GM04504 (cell line): ENCODE data around the gene MLST8.
"Not testable (repeated sequence)": the region's sequence is repeated elsewhere in the genome, so short reads cannot be mapped to it uniquely, and the experiment has no call there.

Source experiments
- DNase-seq: peaks from one replicate; pipeline ENCODE4 v3.0.0-alpha.2; 2012; ENCODE audit warnings: low read depth

The MLST8 gene

DNA sequence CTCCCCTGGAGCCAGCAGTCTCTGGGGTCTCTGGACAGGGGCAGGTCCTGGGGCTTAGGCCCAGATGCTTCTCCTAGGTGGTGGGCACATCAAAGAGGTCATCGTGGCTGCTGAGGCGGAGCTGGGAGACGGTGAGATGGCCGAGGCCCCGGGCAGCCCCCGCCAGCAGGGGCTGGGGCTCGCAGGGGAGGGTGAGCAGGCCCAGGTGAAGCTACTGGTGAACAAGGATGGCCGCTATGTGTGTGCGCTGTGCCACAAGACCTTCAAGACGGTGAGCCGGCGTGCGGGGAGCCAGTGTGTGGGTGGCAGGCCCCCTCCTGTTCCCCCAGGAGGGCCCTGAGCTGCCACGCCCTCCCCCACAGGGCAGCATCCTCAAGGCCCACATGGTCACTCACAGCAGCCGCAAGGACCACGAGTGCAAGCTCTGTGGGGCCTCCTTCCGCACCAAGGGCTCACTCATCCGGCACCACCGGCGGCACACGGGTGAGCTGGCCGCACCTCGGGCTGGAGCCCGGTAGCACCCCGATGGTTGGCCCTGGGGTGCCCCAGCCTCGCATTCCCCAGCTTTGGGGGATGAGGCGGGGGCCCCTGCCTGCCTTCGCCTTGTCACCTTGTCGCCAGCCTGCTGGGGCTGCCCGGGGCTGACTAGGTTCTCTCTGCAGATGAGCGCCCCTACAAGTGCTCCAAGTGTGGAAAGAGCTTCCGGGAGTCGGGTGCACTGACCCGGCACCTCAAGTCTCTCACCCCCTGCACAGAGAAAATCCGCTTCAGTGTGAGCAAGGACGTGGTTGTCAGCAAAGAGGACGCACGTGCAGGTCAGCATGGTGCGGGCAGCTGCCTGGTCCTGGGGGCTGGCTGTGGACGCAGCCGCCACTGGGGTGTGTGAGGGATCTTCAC is 27.1 kb downstream of the MLST8 start:
- no peak for DNase-seq

DNA sequence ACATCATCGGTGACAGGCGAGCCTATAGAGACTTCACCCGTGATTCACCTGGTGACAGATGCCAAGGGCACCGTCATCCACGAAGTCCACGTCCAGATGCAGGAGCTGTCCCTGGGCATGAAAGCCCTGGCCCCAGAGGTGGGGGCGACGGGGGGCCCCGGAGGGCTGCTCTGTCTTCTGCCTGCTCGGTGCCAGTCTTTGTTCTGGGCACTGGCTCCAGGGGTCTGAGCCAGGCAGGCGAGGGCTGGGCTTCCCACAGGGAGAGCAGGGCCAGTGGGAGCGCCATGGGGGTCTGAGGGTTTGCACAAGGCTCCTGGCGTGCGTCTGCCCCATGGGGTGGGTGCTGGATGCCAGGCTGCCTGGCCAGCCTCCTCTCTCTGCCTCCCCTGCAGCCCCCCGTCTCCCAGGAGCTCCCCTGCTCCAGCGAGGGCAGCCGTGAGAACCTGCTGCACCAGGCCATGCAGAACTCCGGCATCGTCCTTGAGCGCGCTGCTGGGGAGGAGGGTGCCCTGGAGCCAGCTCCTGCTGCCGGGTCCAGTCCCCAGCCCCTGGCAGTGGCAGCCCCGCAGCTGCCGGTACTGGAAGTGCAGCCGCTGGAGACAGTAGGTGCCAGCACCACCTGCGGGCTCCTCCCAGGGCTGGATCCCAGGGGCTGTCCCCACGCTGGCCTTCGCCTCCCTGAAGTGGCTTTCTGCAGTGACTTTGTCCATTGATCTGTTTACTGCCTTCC is 28.0 kb downstream of the MLST8 start:
- no peak for DNase-seq

GRCh38 chr16:2233872-2234812 is 28.9 kb downstream of the MLST8 start:
- no peak for DNase-seq

- no peak for DNase-seq
Measured at GRCh38 chr16:2234813-2235170, 29.5 kb downstream of the MLST8 start.

DNA sequence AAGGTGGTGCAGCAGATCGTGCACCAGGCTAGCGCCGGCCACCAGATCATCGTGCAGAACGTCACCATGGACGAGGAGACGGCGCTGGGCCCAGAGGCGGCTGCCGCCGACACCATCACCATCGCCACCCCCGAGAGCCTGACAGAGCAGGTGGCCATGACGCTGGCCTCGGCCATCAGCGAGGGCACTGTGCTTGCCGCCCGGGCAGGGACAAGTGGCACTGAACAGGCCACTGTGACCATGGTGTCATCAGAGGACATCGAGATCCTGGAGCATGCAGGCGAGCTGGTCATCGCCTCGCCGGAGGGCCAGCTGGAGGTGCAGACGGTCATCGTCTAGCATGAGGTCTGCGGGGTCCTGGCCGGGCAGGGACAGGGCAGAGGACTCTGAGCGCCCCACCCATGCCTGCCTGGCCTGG is 30.0 kb downstream of the MLST8 start:
- DNase-seq: no peak

DNA sequence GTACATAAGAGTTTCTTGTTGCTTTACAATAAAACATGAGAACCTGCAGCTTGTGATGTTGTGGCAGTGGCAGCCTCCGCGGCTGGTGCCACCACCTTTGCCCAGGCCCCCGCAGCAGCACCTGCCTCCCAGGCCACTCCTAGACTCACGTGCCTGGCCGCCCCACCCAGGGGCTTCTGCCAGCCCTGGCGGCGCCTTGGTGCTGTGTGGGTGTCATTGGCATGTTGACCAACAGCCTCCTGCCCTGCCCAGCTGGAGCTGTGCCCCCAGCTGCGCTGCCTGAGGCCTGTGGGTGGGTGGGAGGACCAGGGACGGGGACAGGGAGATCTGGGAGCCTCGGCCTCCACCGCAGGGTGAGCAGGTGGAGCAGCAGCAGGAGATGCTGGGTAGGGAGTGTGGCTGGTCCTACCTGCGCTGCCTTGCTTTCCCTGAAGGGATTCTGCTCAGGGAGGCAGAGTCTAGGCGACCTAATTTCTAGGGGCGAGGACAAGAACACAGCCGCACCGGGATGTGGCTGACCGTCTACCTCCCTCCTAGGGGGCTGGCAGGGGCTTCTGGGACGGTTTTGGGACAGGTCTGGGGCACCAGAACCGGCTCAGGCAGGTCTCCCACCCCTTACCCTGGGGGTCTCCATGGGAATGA is 30.6 kb downstream of the MLST8 start:
- DNase-seq: no peak

- no peak for DNase-seq
Measured at GRCh38 chr16:2236337-2237101, 31.3 kb downstream of the MLST8 start, which contains the start of gene DNASE1L2. Gene DNASE1L2 (plus strand): TSS chr16:2236444. CDS start chr16:2236817, 373 bp downstream.

GRCh38 chr16:2237102-2237482 is 31.8 kb downstream of the MLST8 start:
- DNase-seq: no peak

DNA sequence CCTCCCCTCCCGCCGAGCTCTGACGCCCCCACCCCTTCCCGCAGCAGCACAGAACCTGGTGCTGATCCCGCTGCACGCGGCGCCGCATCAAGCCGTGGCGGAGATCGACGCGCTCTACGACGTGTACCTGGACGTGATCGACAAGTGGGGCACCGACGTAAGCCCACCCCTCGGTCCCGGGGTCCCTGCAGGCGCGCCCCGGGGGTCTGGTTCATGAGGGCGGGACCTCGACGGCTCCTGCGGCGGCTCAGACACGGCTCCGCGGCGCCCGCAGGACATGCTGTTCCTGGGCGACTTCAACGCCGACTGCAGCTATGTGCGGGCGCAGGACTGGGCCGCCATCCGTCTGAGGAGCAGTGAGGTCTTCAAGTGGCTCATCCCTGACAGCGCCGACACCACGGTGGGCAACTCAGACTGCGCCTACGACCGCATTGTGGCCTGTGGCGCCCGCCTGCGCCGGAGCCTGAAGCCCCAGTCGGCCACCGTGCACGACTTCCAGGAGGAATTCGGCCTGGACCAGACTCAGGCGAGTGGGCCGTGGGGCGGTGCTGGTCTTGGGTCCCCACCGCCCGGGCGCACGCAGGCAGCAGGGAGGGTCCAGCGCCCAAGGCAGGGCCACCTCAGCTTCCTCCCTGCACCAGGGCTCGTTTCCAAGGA is 32.4 kb downstream of the MLST8 start:
- DNase-seq: no peak

GRCh38 chr16:2238150-2238837 is 33.0 kb downstream of the MLST8 start:
- no peak for DNase-seq

DNA sequence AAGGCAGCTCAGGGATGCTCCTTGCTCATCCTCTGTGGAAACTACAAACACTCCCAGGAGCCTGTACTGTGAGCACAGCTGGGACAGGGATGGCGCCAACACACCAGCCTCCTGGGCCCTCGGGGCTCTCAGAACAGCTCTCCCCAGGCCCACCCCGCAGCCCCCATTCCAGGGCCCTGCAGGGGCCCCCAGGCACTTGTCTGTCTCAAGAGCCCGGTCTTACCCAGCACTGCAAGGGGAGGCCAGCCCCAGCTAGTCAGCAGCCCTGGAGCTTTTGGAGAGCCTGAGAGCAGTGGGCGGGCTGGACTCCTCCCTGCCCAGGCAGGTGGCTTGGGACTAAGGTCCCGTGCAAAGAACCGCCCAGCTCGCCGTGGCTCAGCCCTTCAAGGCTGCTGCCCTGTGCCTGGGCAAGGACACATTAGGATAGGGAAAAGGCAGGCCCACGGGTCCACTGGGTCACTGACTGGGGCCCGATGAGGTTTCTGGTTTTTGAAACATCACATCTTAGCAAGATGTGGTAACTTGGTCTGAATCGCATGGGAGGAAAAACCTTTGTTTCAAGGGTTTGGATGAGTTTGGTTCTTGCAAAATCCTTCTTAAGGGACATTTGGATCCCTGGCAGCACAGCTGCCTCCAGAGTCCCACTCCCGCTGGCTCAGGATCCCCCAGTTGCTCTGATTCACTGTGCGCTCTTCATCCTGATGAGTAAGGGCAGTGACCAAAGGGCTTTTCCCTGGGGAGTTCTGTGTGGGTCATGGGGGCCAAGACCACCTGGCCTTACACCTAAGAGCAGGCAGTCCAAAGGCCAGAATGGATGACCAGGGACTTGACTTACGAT is 33.8 kb downstream of the MLST8 start:
- no peak for DNase-seq

- DNase-seq: not testable (repeated sequence)
Measured at GRCh38 chr16:2240331-2240730, 35.1 kb downstream of the MLST8 start.

DNA sequence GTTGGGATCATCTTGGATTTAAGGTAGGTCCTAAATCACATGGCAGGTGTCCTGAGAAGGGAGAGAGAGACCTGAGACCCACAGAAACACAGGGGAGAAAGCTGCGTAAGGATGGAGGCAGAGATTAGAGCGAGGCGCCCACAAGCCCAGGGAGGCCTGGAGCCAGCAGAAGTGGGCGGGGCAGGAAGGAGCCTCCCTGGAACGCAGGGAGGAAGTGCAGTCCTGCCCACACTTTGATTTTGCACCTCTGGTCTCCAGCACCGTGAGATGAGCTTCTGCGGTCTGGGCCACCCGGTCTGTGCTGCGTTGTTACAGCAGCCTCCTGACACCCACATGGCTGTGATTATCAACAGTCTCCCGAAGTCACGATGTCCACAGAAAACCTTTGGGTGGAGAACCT is 37.3 kb downstream of the MLST8 start:
- DNase-seq: no peak

- DNase-seq: no peak
Measured at GRCh38 chr16:2243031-2243528, 37.8 kb downstream of the MLST8 start.

DNA sequence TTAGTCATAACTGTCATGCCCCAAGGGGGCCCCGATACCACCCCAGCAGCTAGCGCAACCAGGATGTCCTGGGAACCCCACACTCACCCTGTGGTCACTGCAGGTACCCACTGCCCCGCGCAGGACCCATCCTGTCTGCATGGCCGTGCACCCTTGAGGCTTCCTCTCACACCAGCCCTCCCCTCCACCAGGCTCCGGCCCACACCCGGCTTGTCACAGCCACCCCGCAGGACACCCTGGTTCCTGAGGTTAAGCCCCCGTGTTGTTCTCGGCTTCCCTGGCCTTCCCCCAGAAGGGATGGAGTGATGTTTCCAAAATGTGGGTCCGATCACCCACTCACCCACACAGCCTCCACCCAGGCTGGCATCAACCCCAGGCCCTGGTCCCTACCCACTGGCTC is 38.5 kb downstream of the MLST8 start:
- no peak for DNase-seq

DNA sequence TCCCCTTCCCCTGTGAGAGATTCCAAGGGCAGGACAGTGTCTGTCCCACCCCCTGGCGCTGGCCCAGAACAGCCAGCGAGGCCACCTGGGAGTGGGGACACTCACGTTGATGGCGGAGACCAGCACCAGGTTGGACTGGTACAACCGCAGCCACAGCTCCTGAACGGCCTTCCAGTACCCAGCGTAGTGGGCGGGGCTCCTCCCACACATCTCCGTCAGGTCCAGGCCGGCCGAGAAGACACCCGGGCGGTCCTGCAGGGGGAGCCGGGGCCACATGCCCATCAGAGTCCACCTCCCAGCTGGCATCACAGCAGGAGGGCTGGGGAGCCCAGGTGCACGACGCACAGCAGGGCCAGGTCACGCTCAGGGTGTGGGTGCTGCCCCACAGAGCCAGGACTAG is 39.0 kb downstream of the MLST8 start:
- DNase-seq: no peak

DNA sequence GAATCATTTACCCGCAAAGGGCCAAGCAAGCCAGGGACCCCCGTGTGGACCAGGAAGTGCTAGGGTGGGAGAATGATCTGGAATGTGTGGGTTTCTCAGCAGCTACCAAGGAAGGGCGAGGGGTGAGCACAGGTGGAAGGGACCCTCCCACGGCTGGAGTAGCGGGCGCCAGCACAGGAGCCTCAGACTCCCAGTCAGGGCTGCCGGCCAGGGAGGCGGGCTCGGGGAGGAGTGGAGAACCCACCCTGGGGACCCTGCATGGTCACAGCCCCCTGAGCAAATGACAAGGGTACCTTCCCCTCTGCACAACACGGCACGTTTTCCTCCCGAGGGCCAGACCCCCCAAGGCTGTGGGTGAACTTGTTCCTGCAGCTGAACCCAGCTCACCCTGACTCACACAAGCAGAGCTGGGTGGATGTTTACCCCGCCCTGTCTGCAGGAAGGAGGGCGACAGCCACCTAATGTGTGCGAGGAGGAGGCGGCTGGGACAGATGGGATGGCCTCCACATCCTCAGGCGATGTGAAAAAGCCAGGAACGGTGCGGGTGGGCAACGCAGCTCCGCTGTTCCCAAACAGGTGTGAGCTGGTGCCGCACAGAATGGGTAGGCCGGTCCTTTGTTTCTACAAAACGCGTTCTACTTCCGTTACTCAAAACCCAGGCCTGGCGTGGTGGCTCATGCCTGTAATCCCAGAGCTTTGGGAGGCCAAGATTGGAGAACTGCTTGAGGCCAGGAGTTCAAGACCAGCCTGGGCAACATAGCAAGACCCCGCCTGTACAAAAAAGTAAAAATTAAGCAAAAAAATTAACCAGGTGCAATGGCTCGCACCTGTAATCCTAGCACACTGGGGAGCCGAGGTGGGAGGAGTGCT is 39.9 kb downstream of the MLST8 start:
- no peak for DNase-seq
